Tibial nerve (tissue), 4 donors: ENCODE results near the gene DPEP3.

ENCODE experiments used
- CTCF ChIP-seq, 5 experiments: fragments of 200-600 bp in 3 of 5; fragments of 450-650 bp in 2 of 5; sonication (generic) in 3 of 5; IDR thresholded peaks; one replicate each; pipeline ENCODE4 v1.5.1; 2016 to 2019; ENCODE audit warnings: antibody characterized with exemption in 5 of 5, mild to moderate bottlenecking in 3 of 5, moderate library complexity in 2 of 5
- EP300 ChIP-seq, 2 donors: sonication (generic); formaldehyde crosslinking; IDR thresholded peaks; one replicate each; pipeline ENCODE4 v1.6.1; 2017; ENCODE audit warnings: antibody characterized with exemption in 2 of 2, mild to moderate bottlenecking in 1 of 2

GRCh38 chr16:67995423-67995822 is 15.1 kb upstream of the DPEP3 start:
- TF ChIP-seq CTCF (IDR thresholded peaks at IDR 0.05) = no peak
- no peak for TF ChIP-seq EP300 (IDR thresholded peaks at IDR 0.05)
